GM19395 (cell line): ENCODE data around the gene GRXCR1.

Experiments
- ATAC-seq: cut with Tn5 transposase; IDR thresholded peaks from one replicate; pipeline ENCODE4 v1.9.1; 2021; ENCODE audit warnings: mild to moderate bottlenecking, moderate library complexity; ENCODE audit not compliant: unreplicated experiment

Gene GRXCR1

GRCh38 chr4:42927946-42928345 is 35.4 kb downstream of the GRXCR1 start:
- no peak for ATAC-seq

DNA sequence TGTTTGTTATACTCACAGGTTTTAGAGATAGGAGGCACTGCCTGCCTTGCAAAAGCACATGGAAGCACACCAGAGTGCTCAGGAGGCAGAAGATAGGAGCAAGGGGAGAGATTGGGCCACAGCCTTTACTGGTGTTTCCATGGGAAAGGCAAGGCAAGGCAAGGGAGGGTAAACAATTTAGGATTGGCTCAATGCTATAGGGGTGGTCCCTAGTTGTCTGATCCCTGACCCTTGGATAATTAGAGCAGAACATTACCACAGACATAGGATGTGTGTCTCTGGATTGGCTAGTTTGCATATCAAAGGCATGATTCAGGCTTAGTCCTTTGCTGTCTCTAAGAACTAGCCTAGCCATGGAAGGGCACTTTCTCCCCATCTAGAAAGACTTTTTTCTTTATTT is 36.1 kb downstream of the GRXCR1 start:
- no peak for ATAC-seq

GRCh38 chr4:42942216-42942615 is 49.7 kb downstream of the GRXCR1 start:
- ATAC-seq = no peak

DNA sequence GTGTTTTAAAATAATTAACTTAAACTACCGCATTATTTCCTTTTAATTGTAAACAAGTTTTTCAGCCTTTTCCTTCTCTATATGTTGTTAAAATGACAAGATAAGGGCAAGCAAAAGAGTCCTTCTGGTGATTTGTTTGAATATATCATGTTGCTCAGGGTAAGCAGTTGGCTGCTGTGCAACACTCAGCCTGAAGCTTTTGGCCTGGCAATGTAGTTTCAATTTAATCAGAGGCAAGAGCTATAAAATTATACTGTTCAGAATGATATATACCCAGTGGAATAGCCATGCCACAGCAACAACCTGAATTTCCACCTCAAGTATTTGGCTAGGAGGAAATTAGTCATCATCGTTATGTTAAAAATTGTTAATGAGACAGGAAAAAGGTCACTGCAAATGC is 53.4 kb downstream of the GRXCR1 start:
- no peak for ATAC-seq

DNA sequence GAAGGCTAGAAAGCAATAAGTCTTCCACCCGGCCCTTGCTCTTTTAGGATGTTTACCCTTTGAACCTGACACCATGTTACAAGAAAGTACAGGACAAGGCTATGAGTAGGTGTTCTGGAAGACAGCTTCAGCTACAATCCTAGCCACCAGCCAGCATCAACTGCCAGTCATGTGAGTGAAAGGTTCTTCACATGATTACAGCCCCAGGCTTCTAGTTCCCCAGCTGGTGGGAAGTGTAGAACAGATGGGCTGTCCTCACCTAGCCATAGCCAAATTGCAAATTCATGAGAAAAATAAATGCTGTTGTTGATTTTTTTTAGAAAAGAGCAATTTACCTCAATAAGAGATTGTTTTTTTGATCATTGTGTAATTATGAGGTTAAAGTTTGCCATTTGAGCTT is 60.8 kb downstream of the GRXCR1 start:
- ATAC-seq = no peak

DNA sequence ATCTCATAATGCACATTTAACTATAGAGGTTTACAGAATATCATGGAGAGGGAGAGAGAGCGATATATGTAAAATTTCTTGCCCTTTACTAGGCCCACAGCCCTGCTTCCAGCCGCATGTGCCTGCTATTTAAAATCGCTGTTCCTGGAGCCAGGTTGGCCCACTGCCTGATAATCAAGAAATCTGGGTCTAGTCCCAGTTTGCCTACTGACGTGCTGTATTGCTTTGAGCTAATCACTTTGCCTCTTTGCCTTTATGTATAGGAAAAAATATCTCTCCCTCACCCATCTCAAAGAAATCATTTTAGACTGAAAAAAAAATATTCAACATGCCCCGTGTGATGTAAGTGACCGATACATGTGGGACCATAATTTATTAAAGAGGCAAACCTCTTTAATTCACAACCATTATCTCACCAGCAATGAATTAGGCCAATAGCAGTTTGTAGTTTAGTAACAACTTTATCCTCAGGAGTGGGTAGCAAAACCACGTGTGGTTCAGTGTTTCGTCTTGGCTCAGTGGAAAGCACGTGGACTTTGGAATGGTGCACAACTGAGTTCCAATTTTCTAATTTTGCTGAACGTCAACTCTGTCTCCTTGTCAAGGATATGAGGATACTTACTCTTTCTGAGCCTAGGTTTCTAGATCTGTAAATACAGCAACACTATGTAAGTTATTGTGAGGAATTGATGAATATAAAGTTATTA is 62.6 kb downstream of the GRXCR1 start:
- ATAC-seq = no peak

DNA sequence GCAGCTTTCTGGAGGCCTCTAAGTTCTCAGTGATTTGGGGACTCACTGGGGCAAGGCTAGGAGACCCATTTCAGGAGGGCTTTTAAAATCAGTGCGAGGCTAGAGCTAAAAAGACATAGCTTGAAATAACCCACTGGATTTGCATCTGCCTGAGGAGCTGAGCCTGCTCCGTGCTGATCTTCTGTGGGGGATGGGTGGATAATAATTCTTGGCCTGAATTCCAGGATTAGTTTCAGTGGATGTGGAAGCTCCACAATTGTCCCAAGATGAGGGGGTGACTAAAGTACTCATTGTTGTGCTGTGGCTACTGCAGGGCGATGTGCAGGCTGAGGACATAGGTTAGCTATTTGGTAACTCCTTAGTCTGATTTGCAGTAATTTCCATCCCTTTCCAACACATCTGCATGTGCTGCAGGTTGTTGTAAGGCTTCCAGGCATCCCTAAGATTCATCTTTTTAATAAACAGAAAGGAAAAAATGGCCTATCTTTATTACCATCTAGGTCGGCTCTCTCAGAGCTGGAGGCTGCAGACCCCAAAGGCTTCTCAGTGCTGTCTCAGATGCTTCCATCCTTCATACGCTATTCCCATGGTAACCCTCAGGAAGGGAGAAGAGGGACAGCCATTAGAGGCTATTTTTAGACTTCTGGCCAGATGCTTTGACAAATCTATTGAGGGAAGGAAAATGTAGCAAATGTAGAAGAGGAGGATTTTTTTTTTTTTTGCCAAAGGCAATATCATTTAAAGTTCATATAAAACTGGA is 63.4 kb downstream of the GRXCR1 start:
- ATAC-seq = no peak

GRCh38 chr4:42965326-42965725 is 72.8 kb downstream of the GRXCR1 start:
- ATAC-seq = no peak

- ATAC-seq = no peak
Observed at GRCh38 chr4:42985976-42986375, 93.5 kb downstream of the GRXCR1 start.

DNA sequence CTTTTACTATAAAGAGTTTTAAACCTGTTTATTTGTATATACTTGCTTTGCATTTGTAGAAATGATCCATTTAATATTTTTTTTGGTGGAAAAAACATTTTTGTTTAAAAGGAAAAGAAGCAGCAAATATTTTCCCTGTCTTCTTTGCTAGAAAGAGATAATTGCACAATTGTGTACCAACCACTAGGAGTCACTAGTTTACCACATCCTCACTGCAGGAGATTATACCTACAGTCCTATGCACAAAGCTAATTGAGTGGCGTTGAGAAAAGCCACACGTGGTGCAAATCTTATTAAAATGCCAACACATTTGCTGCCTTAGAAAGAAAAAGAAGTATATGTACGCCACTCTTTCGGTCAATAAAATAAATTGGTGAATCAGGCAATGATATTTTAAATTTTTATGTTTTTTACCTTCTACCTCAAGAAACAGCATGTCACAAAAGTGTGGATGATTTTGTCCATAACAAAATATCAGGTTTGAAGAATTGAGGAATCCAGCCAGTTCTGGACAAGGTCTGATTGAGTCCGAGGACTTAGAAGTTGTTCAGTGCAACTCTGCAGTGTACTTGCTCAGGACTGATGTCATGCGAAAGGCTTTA is 102.9 kb downstream of the GRXCR1 start:
- peak; percentile 90 for ATAC-seq

- no peak for ATAC-seq
Observed at GRCh38 chr4:43008793-43009192, 116.3 kb downstream of the GRXCR1 start.

DNA sequence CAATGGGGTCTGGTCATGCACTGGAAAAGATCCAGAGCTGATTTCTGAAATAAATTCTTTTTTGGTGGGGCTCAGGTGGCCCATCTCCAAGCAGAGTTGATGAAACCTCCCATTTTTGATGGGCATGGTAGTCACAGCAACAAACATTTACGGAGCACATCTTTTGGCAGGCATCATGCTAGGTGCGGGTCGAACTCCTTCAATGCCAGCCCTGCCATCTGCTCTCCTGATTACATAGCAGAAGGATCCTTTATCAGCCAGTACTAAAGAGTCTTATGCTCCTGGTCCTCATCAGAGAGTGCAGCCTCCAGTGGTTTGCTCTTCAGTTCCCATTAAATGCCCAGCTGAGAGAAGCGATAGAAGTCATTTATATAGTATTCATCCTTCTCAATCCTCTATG is 121.7 kb downstream of the GRXCR1 start:
- no peak for ATAC-seq

GRCh38 chr4:43041632-43042031 is 149.1 kb downstream of the GRXCR1 start:
- ATAC-seq = no peak

DNA sequence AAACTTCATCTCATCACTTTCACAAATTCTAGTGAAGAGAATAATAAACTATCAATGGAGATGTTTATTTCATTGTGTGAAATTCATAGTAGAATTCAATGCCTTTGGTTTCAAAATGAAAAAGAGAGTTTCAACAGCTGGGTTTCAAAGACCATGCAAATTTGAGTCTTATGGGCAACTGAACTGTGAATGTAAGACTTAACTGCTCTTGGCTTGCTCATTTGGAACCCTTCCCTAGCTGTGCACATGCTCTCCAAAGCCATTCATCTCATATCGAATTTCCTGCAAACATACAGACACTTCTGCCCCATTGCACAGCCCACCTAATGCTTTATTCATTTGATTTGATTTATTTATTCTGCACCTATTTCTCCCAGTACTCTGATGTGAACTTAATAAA is 154.5 kb downstream of the GRXCR1 start:
- no peak for ATAC-seq

DNA sequence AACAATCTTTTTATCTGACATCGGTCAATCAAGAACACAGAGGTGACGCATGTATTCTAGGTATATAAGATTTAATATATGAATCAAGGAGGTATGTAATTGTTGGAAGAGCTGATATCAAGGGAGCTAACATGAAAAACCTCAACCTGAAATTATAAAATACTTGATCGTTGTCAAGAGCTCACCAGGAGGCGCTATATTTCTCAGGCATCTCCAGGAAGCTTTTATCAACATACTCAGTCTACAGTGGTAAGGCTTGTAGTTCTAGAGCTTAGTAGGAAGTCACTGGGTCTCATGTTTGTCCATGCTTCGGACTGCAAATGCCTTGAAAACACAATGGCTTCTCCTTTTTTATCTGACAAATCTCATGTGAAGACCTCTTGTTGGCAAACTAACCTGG is 156.1 kb downstream of the GRXCR1 start:
- no peak for ATAC-seq

DNA sequence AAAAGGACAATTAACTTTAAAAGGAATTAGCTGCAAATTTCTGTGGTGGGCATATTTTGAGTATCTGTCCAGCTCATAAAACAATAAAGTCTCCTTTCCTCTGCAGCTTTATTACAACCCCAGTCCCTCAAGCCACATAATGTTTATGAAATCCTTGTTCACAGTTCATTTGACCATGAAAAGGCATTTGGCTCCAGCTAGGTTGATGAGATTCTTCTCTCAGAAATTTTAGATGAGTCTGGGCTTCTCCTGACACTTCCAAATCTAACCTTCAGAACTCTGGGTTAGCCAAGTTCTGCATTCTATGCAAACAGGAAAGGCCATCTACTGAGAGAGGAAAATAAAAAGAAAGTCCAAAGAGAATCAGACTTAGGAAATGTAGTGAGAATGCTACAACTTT is 156.8 kb downstream of the GRXCR1 start:
- no peak for ATAC-seq

- no peak for ATAC-seq
Observed at GRCh38 chr4:43066415-43066814, 173.9 kb downstream of the GRXCR1 start.

DNA sequence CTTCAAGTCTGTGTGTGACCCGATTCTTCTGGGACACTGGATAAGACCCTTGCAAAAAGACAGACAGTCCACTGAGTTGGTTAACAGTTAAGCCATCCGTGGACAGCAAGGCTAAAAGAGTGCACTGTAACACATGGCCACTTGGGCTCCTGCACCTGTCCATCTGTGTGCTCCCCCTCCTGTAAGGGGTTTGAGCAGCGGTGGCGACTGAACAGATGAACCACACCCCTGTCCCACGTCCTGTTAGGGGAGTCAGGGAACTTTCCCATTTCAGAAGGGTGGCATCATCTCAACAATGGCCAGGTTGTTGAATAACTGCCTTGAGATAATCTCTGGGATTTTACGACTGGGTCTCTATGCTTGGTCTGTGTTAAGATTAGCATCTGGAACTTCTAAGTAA is 178.6 kb downstream of the GRXCR1 start:
- ATAC-seq = no peak
